Measurements from ENCODE around the gene ZNF292.

ZNF292 gene

GRCh38 chr6:87312860-87313259 is 157.5 kb downstream of the ZNF292 start:
- H3K36me3 ChIP-seq (ENCODE audit: insufficient read depth) = no peaks in the 10 kb centered on the region
- no peaks in the 10 kb centered on the region for H4K20me1 ChIP-seq (ENCODE audit: insufficient read depth)
- no peak overlapping the region for H3K4me3 ChIP-seq (IDR thresholded peaks at IDR 0.05; ENCODE audit: insufficient read depth, low read depth, low read length)
- H2AFZ ChIP-seq (ENCODE audit: low read depth) = no peak overlapping the region
- no peaks in the 10 kb centered on the region for H3K4me1 ChIP-seq (ENCODE audit: low read depth, poor library complexity, severe bottlenecking)
- TF ChIP-seq CTCF (conservative IDR thresholded peaks at IDR 0.05; ENCODE audit: low read depth, low read length) = no peak
- H3K4me2 ChIP-seq = no peak overlapping the region
- no peak overlapping the region for H3K27ac ChIP-seq
- H3K27me3 ChIP-seq (ENCODE audit: insufficient read depth, low read depth) = no peaks in the 10 kb centered on the region
- no peaks in the 10 kb centered on the region for H3K79me2 ChIP-seq (ENCODE audit: insufficient read depth, low read depth)
- no peak overlapping the region for H3K9ac ChIP-seq

Measured in KMS-11 (cell line).